Left ventricle myocardium inferior (tissue), 1 donor: ENCODE results near the gene NHS. TPM values are rescaled to one million over a fixed set of nuclear protein-coding genes. Genes with fewer than 3 reads are reported as not detected.

ENCODE experiments used
- DNase-seq: peaks from one replicate; pipeline ENCODE4 v3.0.0-alpha.2; 2020
- H3K27ac ChIP-seq: fragments of 200-600 bp; replicated peaks from 2 replicates; pipeline ENCODE4 v1.8.0; 2021
- H3K27me3 ChIP-seq: fragments of 200-600 bp; 2 replicates; pipeline ENCODE4 v1.8.0; 2021; ENCODE audit warnings: low read depth
- H3K36me3 ChIP-seq: fragments of 200-600 bp; 2 replicates; pipeline ENCODE4 v1.8.0; 2021
- H3K4me1 ChIP-seq: fragments of 200-600 bp; 2 replicates; pipeline ENCODE4 v1.8.0; 2021
- H3K4me3 ChIP-seq: fragments of 200-600 bp; 2 replicates; pipeline ENCODE4 v1.8.0; 2021; ENCODE audit warnings: mild to moderate bottlenecking, moderate library complexity
- H3K9me3 ChIP-seq: fragments of 200-600 bp; replicated peaks from 2 replicates; pipeline ENCODE4 v1.8.0; 2021
- intact Hi-C: fragments of 100-400 bp; cut with micrococcal nuclease; formaldehyde crosslinking; loops from one replicate; pipeline ENCODE4 v1.11.0; 2022
- total RNA-seq: library from RNA; stranded (reverse); fragmentation: NEBNext Ultra II Directional; extraction: Animal tissue kit (Norgen Biotek cat#: 25700); gene quantifications from one replicate; pipeline ENCODE4 v1.2.1, GENCODE V29; 2021
- TF ChIP-seq, protein P1 (sequence below): fragments of 200-600 bp; IDR thresholded peaks from 2 replicates; pipeline ENCODE4 v1.8.0; 2021; ENCODE audit warnings: antibody characterized with exemption, mild to moderate bottlenecking, borderline replicate concordance
- donor health status: DM: no; HTN: yes; CAD: no; lungs with severe emphysema.

Gene NHS
- total RNA-seq, 1 donor from 2014 or later: 1.0 TPM

DNA sequence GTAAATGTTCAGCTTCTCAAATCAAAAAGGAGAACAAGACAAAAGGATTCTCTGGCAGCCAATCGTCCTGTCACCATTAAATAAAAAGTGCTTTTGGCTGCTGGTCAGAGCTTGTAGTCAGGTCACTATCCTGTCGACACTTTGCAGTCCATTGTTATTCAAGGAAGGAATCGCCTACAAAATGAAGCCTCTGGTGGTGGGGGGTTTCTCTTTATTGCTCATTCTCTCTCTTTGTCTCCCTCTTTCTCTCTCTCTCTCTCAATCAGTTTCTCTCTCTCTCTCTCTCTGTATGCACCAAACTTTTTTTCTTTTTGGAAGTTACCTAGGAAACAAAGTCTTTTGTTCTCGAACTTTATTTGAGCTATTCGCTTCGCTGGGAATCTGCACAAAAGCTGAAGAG is 344.7 kb downstream of the NHS start:
- H3K36me3 ChIP-seq: no peaks in the 10 kb centered on the region
- intact Hi-C loops: no loop called here
- H3K4me1 ChIP-seq: no peaks in the 10 kb centered on the region
- no peak overlapping the region for H3K4me3 ChIP-seq
- H3K27ac ChIP-seq: no peak overlapping the region
- no peaks in the 10 kb centered on the region for H3K9me3 ChIP-seq
- TF ChIP-seq, protein P1, sequence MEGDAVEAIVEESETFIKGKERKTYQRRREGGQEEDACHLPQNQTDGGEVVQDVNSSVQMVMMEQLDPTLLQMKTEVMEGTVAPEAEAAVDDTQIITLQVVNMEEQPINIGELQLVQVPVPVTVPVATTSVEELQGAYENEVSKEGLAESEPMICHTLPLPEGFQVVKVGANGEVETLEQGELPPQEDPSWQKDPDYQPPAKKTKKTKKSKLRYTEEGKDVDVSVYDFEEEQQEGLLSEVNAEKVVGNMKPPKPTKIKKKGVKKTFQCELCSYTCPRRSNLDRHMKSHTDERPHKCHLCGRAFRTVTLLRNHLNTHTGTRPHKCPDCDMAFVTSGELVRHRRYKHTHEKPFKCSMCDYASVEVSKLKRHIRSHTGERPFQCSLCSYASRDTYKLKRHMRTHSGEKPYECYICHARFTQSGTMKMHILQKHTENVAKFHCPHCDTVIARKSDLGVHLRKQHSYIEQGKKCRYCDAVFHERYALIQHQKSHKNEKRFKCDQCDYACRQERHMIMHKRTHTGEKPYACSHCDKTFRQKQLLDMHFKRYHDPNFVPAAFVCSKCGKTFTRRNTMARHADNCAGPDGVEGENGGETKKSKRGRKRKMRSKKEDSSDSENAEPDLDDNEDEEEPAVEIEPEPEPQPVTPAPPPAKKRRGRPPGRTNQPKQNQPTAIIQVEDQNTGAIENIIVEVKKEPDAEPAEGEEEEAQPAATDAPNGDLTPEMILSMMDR: no peak
- no peaks in the 10 kb centered on the region for H3K27me3 ChIP-seq
- no peak for DNase-seq

DNA sequence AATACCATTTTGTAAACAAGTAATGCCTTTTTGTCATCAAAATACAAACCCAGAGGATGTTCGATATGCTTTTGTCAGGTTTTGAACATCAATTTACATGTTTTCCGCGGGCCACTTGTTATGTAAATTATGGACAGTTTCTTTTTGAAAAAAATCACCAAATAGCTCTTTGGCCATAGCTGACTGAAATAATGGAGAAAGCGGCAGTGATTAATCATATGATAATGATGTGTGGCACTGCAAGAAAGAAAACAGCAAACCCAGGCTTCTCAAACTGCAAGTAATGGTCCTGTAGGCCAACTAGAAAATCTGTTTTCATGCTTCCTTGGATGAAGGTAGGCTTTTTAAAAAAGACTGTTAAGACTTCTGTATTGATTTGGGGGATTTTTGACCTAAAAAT is 346.7 kb downstream of the NHS start:
- intact Hi-C loops: no loop called here
- no peak overlapping the region for H3K4me3 ChIP-seq
- no peak for DNase-seq
- no peaks in the 10 kb centered on the region for H3K36me3 ChIP-seq
- no peak overlapping the region for H3K27ac ChIP-seq
- H3K9me3 ChIP-seq: no peaks in the 10 kb centered on the region
- no peaks in the 10 kb centered on the region for H3K4me1 ChIP-seq
- no peaks in the 10 kb centered on the region for H3K27me3 ChIP-seq
- TF ChIP-seq, protein P1: no peak

DNA sequence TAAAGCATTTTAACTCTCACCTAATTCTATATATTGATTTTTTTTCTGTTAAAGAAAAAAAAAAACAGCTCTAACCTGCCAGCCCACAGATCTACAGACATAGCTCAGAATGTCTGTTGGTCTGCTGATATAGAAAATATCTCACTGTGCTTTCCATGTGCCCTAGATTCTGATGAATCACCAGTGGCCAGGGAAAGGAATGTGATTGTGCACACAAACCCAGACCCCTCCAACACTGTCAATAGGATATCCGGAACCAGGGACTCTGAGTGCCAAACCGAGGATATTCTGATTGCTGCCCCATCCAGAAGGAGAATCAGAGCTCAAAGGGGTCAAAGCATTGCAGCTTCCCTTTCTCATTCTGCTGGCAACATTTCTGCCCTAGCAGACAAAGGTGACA is 350.2 kb downstream of the NHS start:
- DNase-seq: no peak
- TF ChIP-seq, protein P1: no peak
- no peaks in the 10 kb centered on the region for H3K36me3 ChIP-seq

DNA sequence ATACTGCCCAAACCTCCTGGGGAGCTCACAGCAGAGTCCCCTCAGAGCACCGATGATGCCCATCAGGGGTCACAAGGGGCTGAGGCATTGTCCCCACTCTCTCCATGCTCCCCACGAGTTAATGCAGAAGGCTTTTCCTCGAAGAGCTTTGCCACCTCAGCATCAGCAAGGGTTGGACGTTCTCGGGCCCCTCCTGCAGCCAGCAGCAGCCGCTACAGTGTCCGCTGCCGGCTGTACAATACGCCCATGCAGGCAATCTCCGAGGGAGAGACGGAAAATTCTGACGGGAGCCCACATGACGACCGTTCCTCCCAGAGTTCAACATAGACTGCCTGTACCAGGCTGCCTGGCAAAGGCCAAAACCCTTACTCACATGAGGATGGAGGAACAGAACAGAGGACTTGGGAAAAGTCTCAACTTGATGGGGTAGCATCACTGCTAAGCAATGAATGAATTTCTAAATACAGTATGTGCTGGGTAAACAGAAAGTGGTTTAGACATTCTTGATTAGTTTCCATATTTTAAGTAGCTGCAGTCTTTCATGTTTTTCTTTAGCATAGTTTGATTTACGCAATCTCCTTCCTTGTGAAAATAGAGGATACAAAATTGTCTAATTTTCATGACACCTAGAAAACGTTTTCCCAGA is 357.3 kb downstream of the NHS start:
- no peaks in the 10 kb centered on the region for H3K27me3 ChIP-seq
- DNase-seq: no peak
- no peaks in the 10 kb centered on the region for H3K4me1 ChIP-seq
- TF ChIP-seq, protein P1: no peak
- H3K36me3 ChIP-seq: no peaks in the 10 kb centered on the region
- H3K9me3 ChIP-seq: no peaks in the 10 kb centered on the region
- H3K27ac ChIP-seq: no peak overlapping the region
- H3K4me3 ChIP-seq: no peak overlapping the region
- intact Hi-C loops: no loop called here

More for the DNA sequence above, 350.2 kb downstream of the NHS start:
- no peaks in the 10 kb centered on the region for H3K27me3 ChIP-seq
- H3K9me3 ChIP-seq: no peaks in the 10 kb centered on the region
- intact Hi-C loops: no loop called here
- H3K27ac ChIP-seq: no peak overlapping the region
- H3K4me3 ChIP-seq: no peak overlapping the region
- H3K4me1 ChIP-seq: no peaks in the 10 kb centered on the region

DNA sequence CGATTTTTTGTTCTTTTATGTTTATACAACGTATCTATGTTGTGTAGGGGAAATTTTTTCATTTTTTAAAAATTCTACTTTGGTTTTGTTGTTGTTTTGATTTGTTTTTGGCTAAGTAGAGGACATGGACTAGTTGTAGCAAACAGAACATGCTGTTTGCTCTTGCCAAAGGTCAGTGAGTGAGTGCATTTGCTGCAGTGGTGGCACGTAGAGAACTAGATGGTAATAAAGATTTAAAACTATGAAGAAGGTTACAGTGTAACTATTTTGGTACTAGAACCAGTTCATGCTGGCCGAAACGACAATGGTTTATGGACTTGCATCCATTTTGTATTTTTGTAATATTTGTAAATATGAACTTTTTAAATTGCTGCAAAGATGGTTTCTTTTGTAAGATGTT is 360.4 kb downstream of the NHS start:
- H3K4me1 ChIP-seq: peaks cover 11% of the 10 kb centered on the region
- H3K9me3 ChIP-seq: no peaks in the 10 kb centered on the region
- DNase-seq: no peak
- no peaks in the 10 kb centered on the region for H3K36me3 ChIP-seq
- TF ChIP-seq, protein P1: no peak
- no peaks in the 10 kb centered on the region for H3K27me3 ChIP-seq
- H3K27ac ChIP-seq: peak overlapping the region; percentile 81
- intact Hi-C loops: no loop called here
- no peak overlapping the region for H3K4me3 ChIP-seq
